ENCODE results near the gene SMAD7.

GRCh38 chr18:48961547-48961946 lies 10.8 kb upstream of the SMAD7 start:
- no peak for TF ChIP-seq POLR2A (IDR thresholded peaks at IDR 0.05; ENCODE audit: low read length)
- TF ChIP-seq GATA1 (IDR thresholded peaks at IDR 0.05; ENCODE audit: low read depth, low read length), result no peak
